Neural crest cell (in vitro differentiated cells): ENCODE results near the gene DPH6. TPM values are rescaled to one million over a fixed set of nuclear protein-coding genes. Genes with fewer than 3 reads are reported as not detected.

Experiments
- DNase-seq: peaks from one replicate; pipeline ENCODE4 v3.0.0; 2021; ENCODE audit warnings: low read depth, mixed read lengths, low spot score
- H3K27ac Mint-ChIP-seq: one replicate; pipeline ENCODE4 v1.8.0; 2021; ENCODE audit warnings: mild to moderate bottlenecking, mixed read lengths; ENCODE audit not compliant: unreplicated experiment
- H3K27me3 Mint-ChIP-seq: 2 replicates; pipeline ENCODE4 v1.8.0; 2021; ENCODE audit warnings: low read depth, mild to moderate bottlenecking, mixed read lengths
- H3K36me3 Mint-ChIP-seq: 2 replicates; pipeline ENCODE4 v1.8.0; 2021; ENCODE audit warnings: low read depth, mild to moderate bottlenecking, mixed read lengths
- H3K4me1 Mint-ChIP-seq: 2 replicates; pipeline ENCODE4 v1.8.0; 2021; ENCODE audit warnings: mixed read lengths
- H3K4me3 Mint-ChIP-seq: one replicate; pipeline ENCODE4 v1.8.0; 2021; ENCODE audit warnings: mild to moderate bottlenecking, mixed read lengths
- H3K9me3 Mint-ChIP-seq: 2 replicates; pipeline ENCODE4 v1.8.0; 2021; ENCODE audit warnings: mixed read lengths
- total RNA-seq: library from RNA; stranded (reverse); gene quantifications from 2 replicates; pipeline ENCODE4 v1.2.1, GENCODE V29; 2021
- TF ChIP-seq, protein P1 (sequence below): fragments of 200-600 bp; sonication (generic); conservative IDR thresholded peaks from 2 replicates; pipeline ENCODE4 v1.5.0; 2021; ENCODE audit warnings: antibody characterized with exemption, mild to moderate bottlenecking

DPH6 gene
- total RNA-seq, 1 donor from 2014 or later = 20.1 TPM

DNA sequence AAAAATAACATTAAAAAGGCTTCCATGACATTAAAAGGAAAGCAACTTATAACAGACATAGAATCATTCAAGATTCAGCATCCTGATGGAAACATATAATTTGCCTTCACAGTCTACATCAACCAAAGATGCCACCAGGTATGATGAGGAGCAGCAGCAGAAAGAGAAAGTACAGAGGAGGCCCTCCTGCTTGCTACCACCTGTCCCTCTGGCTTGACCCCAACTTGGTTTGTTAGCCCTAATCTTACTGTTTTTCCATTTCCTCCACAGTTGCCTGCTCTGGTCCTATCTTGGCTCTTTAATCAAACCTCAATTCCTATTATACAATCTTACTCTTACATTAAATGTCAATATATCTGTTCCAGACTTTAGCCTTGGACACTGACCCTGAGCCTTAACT, 171.3 kb downstream of the DPH6 start:
- Mint-ChIP-seq H3K27me3 (no peaks in the 10 kb centered on the region), H3K36me3 (peaks cover 20% of the 10 kb centered on the region), H3K27ac (no peak overlapping the region), H3K4me1 (no peaks in the 10 kb centered on the region), H3K4me3 (no peak overlapping the region), H3K9me3 (peaks cover 2% of the 10 kb centered on the region)
- TF ChIP-seq, protein P1, sequence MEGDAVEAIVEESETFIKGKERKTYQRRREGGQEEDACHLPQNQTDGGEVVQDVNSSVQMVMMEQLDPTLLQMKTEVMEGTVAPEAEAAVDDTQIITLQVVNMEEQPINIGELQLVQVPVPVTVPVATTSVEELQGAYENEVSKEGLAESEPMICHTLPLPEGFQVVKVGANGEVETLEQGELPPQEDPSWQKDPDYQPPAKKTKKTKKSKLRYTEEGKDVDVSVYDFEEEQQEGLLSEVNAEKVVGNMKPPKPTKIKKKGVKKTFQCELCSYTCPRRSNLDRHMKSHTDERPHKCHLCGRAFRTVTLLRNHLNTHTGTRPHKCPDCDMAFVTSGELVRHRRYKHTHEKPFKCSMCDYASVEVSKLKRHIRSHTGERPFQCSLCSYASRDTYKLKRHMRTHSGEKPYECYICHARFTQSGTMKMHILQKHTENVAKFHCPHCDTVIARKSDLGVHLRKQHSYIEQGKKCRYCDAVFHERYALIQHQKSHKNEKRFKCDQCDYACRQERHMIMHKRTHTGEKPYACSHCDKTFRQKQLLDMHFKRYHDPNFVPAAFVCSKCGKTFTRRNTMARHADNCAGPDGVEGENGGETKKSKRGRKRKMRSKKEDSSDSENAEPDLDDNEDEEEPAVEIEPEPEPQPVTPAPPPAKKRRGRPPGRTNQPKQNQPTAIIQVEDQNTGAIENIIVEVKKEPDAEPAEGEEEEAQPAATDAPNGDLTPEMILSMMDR = no peak
- DNase-seq = no peak

DNA sequence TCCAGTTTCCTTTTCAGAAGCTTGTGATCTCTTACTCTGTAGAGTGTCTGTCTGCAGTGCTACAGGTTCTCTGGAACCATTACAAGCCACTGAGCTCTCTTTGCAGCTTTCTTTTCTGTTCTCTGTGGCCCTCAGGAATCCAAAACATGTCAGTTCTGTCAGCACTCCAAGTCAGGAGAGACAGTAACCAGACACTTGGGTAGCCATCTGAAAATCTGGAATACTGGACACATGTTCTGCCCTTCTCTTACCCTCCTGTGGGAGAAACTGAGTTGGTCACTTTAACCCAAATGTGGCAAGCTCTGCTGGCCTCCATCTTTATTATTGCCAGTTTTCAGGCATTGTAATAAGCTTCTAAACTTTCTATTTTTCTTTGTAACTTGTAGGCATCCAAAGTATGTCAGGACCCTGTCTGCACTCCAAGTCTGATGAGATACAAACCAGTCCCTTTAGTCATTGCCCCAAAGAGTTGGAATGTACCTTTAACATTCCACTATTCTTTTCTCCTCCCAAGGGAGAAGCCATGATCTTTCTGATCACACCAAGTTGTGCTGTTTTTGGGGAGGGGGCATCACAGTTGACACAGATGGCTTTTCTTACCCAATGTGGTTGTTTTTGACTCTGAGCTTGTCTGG, 183.7 kb downstream of the DPH6 start:
- Mint-ChIP-seq H3K36me3 (peaks cover 60% of the 10 kb centered on the region), H3K4me3 (no peak overlapping the region), H3K9me3 (peaks cover 29% of the 10 kb centered on the region), H3K4me1 (no peaks in the 10 kb centered on the region), H3K27ac (no peak overlapping the region), H3K27me3 (no peaks in the 10 kb centered on the region)
- TF ChIP-seq, protein P1 = no peak
- DNase-seq = no peak

DNA sequence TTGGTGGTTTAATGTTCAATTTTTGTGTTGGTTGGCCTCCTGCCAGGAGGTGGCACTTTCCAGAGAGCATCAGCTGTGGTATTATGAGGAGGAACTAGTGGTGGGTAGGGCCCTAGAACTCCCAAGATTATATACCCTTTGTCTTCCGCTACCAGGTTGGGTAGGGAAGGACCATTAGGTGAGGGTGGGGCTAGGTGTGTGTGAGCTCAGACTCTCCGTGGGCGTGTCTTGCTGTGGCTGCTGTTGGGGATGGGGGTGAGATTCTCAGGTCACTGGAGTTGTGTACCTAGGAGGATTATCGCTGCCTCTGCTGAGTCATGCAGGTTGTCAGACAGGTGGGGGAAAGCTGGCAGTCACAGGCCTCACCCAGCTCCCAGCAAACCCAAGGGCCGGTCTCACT, 187.1 kb downstream of the DPH6 start:
- peaks cover 56% of the 10 kb centered on the region for H3K36me3 Mint-ChIP-seq
- no peak overlapping the region for H3K4me3 Mint-ChIP-seq

GRCh38 chr15:35351059-35351458, 194.9 kb downstream of the DPH6 start:
- Mint-ChIP-seq H3K9me3 (peaks cover 3% of the 10 kb centered on the region), H3K27ac (no peak overlapping the region), H3K4me3 (no peak overlapping the region), H3K4me1 (no peaks in the 10 kb centered on the region), H3K27me3 (no peaks in the 10 kb centered on the region), H3K36me3 (peaks cover 15% of the 10 kb centered on the region)
- TF ChIP-seq, protein P1 = no peak
- no peak for DNase-seq

More for the DNA sequence above, 187.1 kb downstream of the DPH6 start:
- H3K27me3 Mint-ChIP-seq = no peaks in the 10 kb centered on the region
- H3K4me1 Mint-ChIP-seq = no peaks in the 10 kb centered on the region
- no peak overlapping the region for H3K27ac Mint-ChIP-seq
- H3K9me3 Mint-ChIP-seq = peaks cover 26% of the 10 kb centered on the region
- DNase-seq = no peak
- TF ChIP-seq, protein P1 = no peak

- Mint-ChIP-seq H3K36me3 (peaks cover 6% of the 10 kb centered on the region), H3K9me3 (no peaks in the 10 kb centered on the region), H3K4me3 (no peak overlapping the region), H3K4me1 (no peaks in the 10 kb centered on the region), H3K27ac (no peak overlapping the region), H3K27me3 (no peaks in the 10 kb centered on the region)
- TF ChIP-seq, protein P1 = no peak
- DNase-seq = no peak
Observed at GRCh38 chr15:35349916-35350315, 196.0 kb downstream of the DPH6 start.
